ENCODE measurements around the gene AKAP8L.

DNA sequence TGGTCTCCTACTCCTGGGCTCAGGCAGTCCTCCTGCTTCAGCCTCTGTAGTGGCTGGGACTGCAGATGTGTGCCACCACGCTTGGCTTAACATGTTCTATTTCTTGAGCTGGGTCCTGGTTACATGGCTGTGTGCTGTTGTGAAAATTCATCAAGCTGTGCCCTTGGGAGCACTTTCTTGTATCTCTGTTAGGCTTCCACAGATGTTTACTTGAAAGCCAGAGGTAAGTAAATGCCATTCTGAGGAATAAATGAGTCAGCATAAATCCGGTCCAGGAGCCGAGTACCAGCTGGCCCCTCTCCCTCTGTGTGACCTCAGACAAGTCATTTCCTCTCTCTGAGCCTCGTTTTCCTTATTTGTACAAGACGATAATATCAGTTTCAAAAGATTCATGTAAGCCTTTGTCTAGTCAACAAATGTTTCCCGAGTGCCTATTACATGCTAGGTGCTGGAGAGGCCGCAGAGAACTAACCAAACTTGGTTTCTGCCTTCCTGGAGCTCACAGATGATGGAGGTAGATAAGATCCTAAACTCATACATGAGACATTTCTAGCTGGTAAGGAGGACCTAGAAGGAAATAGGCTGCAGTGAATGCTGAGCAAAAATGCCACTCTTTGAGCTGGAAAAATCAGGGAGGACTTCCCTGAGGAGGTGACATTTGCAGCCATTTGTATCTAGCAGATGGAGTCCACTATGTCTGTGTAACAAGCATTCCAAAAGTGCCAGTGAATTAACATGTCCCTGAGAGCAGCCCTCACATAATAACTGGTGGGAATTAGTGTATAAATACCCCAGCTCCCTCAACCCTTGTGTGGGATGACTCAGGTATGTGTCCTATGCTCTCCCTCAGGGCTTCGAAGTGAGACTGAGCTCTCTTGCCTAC, 48.3 kb upstream of the AKAP8L start:
- TF ChIP-seq, protein P1, sequence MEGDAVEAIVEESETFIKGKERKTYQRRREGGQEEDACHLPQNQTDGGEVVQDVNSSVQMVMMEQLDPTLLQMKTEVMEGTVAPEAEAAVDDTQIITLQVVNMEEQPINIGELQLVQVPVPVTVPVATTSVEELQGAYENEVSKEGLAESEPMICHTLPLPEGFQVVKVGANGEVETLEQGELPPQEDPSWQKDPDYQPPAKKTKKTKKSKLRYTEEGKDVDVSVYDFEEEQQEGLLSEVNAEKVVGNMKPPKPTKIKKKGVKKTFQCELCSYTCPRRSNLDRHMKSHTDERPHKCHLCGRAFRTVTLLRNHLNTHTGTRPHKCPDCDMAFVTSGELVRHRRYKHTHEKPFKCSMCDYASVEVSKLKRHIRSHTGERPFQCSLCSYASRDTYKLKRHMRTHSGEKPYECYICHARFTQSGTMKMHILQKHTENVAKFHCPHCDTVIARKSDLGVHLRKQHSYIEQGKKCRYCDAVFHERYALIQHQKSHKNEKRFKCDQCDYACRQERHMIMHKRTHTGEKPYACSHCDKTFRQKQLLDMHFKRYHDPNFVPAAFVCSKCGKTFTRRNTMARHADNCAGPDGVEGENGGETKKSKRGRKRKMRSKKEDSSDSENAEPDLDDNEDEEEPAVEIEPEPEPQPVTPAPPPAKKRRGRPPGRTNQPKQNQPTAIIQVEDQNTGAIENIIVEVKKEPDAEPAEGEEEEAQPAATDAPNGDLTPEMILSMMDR (IDR thresholded peaks at IDR 0.05) = no peak
- no peak for TF ChIP-seq POLR2A (IDR thresholded peaks at IDR 0.05)
